T-cell (primary cell): Measurements from ENCODE around the gene ASB1. TPM values are rescaled to one million over a fixed set of nuclear protein-coding genes. Genes with fewer than 3 reads are reported as not detected.

Source experiments
- ATAC-seq, 4 experiments: fragments of 200-7000 bp in 3 of 4; fragments of 150-1000 bp in 1 of 4; cut with Tn5 transposase; replicated peaks in 1 of 4; 1 replicate in 3 of 4; 2 replicates in 1 of 4; pipeline ENCODE4 v1.10.0; 2021; ENCODE audit warnings: moderate library complexity in 3 of 4, mild to moderate bottlenecking in 2 of 4, moderate number of reproducible peaks in 1 of 4
- CTCF ChIA-PET, 2 donors: fragments of 300-600 bp; sonication (Branson Sonifier 250); formaldehyde crosslinking; loops; one replicate each; lab custom pipeline; 2022; ENCODE audit warnings: antibody characterized with exemption in 2 of 2; lab: Charles Lee
- POLR2A ChIA-PET, 2 donors: fragments of 300-600 bp; sonication (Branson Sonifier 250); formaldehyde crosslinking; loops; one replicate each; lab custom pipeline; 2022; ENCODE audit warnings: antibody characterized with exemption in 2 of 2; lab: Charles Lee
- DNase-seq, 35 experiments: peaks; one replicate each; pipeline versions ENCODE4 v3.0.0 to v3.0.0-alpha.2; 2013 to 2023
- H3K27ac ChIP-seq: one replicate; pipeline ENCODE4 v1.5.1; 2013; ENCODE audit warnings: low read length
- H3K27me3 ChIP-seq, 2 experiments: replicated peaks in 1 of 2; 1 replicate in 1 of 2; 2 replicates in 1 of 2; pipeline versions ENCODE4 v1.6.1 to v1.7.0; 2013; ENCODE audit warnings: low read length in 1 of 2, mixed read lengths in 1 of 2; ENCODE audit not compliant: control insufficient read depth in 2 of 2, insufficient read depth in 2 of 2; ENCODE audit errors: extremely low read depth in 1 of 2
- H3K36me3 ChIP-seq, 2 donors: 1 replicate in 1 of 2; 2 replicates in 1 of 2; pipeline versions ENCODE4 v1.6.1 to v1.7.0; 2013; ENCODE audit warnings: low read length in 1 of 2; ENCODE audit not compliant: control insufficient read depth in 2 of 2, insufficient read depth in 1 of 2; ENCODE audit errors: extremely low read depth in 1 of 2
- H3K4me1 ChIP-seq, 2 experiments: 1 replicate in 1 of 2; 2 replicates in 1 of 2; pipeline versions ENCODE4 v1.6.1 to v1.7.0; 2013; ENCODE audit warnings: low read length in 2 of 2, mixed read lengths in 1 of 2; ENCODE audit not compliant: insufficient read depth in 2 of 2, control insufficient read depth in 1 of 2; ENCODE audit errors: extremely low read depth in 1 of 2
- H3K4me3 ChIP-seq, 2 donors: 1 replicate in 1 of 2; 2 replicates in 1 of 2; pipeline versions ENCODE4 v1.5.1 to v1.7.0; 2013; ENCODE audit warnings: mild to moderate bottlenecking in 2 of 2, low read length in 1 of 2, moderate library complexity in 1 of 2; ENCODE audit not compliant: control insufficient read depth in 1 of 2; ENCODE audit errors: extremely low read depth in 1 of 2
- H3K9me3 ChIP-seq: 2 replicates; pipeline ENCODE4 v1.7.0; 2013
- H3K27ac Mint-ChIP-seq, 2 donors: one replicate each; pipeline ENCODE4 v1.8.0; 2020 to 2021; ENCODE audit warnings: mild to moderate bottlenecking in 2 of 2, mixed read lengths in 2 of 2
- H3K27me3 Mint-ChIP-seq, 2 donors: one replicate each; pipeline ENCODE4 v1.8.0; 2021 to 2022; ENCODE audit warnings: mixed read lengths in 2 of 2
- H3K36me3 Mint-ChIP-seq: one replicate; pipeline ENCODE4 v1.8.0; 2021; ENCODE audit warnings: mixed read lengths
- H3K4me1 Mint-ChIP-seq, 3 donors: one replicate each; pipeline ENCODE4 v1.8.0; 2020 to 2022; ENCODE audit warnings: mixed read lengths in 3 of 3, mild to moderate bottlenecking in 1 of 3
- H3K4me3 Mint-ChIP-seq, 3 donors: one replicate each; pipeline ENCODE4 v1.8.0; 2020 to 2022; ENCODE audit warnings: mild to moderate bottlenecking in 3 of 3, mixed read lengths in 3 of 3, moderate library complexity in 3 of 3
- H3K9me3 Mint-ChIP-seq, 3 donors: one replicate each; pipeline ENCODE4 v1.8.0; 2020 to 2022; ENCODE audit warnings: mixed read lengths in 3 of 3
- WGBS: methylation state at CpG from one replicate; pipeline ENCODE4 v1.1.5; 2013; ENCODE audit warnings: missing lambda C conversion rate; ENCODE audit not compliant: insufficient coverage; 5-methylcytosine and 5-hydroxymethylcytosine counted together
- total RNA-seq, 35 experiments: library from RNA in 6 of 35; stranded (reverse) in 6 of 35; fragments of 120-200 nt in 1 of 35; gene quantifications; one replicate each; pipeline versions ENCODE4 v1.2.1 to v1.2.4 and lab custom pipeline; 2013 to 2026

The ASB1 gene
- total RNA-seq, 5 donors from 2014 or later (not counting 1 experiment from before 2014, with no cell fraction given) = 28.6 to 44.1 (median 42.3) TPM

- Mint-ChIP-seq H3K36me3 (peaks cover 5% of the 10 kb centered on the region), H3K27me3 (no peaks in the 10 kb centered on the region), H3K4me1 (peaks cover 0 to 3% (median 0%) of the 10 kb centered on the region in 3 donors), H3K27ac (no peak overlapping the region), H3K9me3 (peaks cover 5 to 8% (median 8%) of the 10 kb centered on the region in 3 donors), H3K4me3 (no peak overlapping the region)
- no peak overlapping the region for H3K27ac ChIP-seq
- no peaks in the 10 kb centered on the region for H3K36me3 ChIP-seq
- no CpG with 5 or more reads among the region's 1 CpG for WGBS
- CTCF ChIA-PET = interaction anchor here in 1 of 2 donors (0.7 to 1.7 kb wide), 3 partner anchors 23 to 103 kb away, joined by 3 to 10 read pairs (median 4); no protein-coding TSS in a partner anchor
- H3K4me3 ChIP-seq = no peak overlapping the region
- ATAC-seq = no peak
- H3K4me1 ChIP-seq = no peaks in the 10 kb centered on the region
- H3K9me3 ChIP-seq = no peaks in the 10 kb centered on the region
- POLR2A ChIA-PET = no interaction called here
- DNase-seq = no peak
- H3K27me3 ChIP-seq = peaks cover 0 to 7% of the 10 kb centered on the region in 2 experiments
Observed at GRCh38 chr2:238461051-238461450, 34.3 kb downstream of the ASB1 start.

DNA sequence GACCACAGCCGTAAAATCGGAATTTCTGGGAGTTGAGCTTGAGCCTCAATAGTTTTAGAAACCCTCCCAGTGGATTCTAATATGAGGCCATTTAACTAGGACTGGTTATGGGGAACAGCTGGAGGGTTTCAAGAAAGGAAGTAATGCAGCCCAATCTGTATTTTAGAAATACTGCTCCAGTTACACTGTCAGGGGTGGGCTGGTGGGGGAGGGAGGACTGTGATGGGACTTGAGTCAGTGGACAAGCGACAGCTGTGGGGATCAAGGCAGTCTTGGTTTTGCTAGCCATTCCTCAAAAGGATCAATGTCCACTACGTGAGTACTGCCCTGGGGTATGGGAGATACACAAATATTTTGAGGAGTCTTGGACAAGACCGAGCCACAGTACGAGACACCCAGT, 34.8 kb downstream of the ASB1 start:
- H3K27ac ChIP-seq = no peak overlapping the region
- Mint-ChIP-seq H3K4me3 (no peak overlapping the region), H3K27ac (no peak overlapping the region), H3K4me1 (peaks cover 0 to 3% (median 0%) of the 10 kb centered on the region in 3 donors), H3K9me3 (peaks cover 2 to 6% (median 4%) of the 10 kb centered on the region in 3 donors), H3K27me3 (no peaks in the 10 kb centered on the region), H3K36me3 (peaks cover 5% of the 10 kb centered on the region)
- no peaks in the 10 kb centered on the region for H3K36me3 ChIP-seq
- DNase-seq (no peak), ATAC-seq (no peak)
- H3K4me3 ChIP-seq = no peak overlapping the region
- H3K4me1 ChIP-seq = no peaks in the 10 kb centered on the region
- CTCF ChIA-PET = interaction anchor here in 1 of 2 donors (0.7 to 1.7 kb wide), 3 partner anchors 24 to 104 kb away, joined by 3 to 10 read pairs (median 4); no protein-coding TSS in a partner anchor
- no CpG with 5 or more reads among the region's 6 CpGs for WGBS
- H3K9me3 ChIP-seq = no peaks in the 10 kb centered on the region
- POLR2A ChIA-PET = no interaction called here
- H3K27me3 ChIP-seq = peaks cover 0 to 7% of the 10 kb centered on the region in 2 experiments

GRCh38 chr2:238461916-238462315, 35.2 kb downstream of the ASB1 start:
- Histone ChIP-seq H3K4me1 (no peaks in the 10 kb centered on the region), H3K27me3 (peaks cover 0 to 7% of the 10 kb centered on the region in 2 experiments), H3K36me3 (no peaks in the 10 kb centered on the region), H3K27ac (no peak overlapping the region), H3K9me3 (no peaks in the 10 kb centered on the region), H3K4me3 (no peak overlapping the region)
- ChIA-PET POLR2A (no interaction called here), CTCF (no interaction called here)
- H3K4me3 Mint-ChIP-seq = no peak overlapping the region
- 80% methylated on average over 1 of the region's 6 CpGs for WGBS
- no peak for DNase-seq
- no peak for ATAC-seq
- H3K4me1 Mint-ChIP-seq = peaks cover 0 to 3% (median 0%) of the 10 kb centered on the region in 3 donors
- peaks cover 5% of the 10 kb centered on the region for H3K36me3 Mint-ChIP-seq
- no peaks in the 10 kb centered on the region for H3K27me3 Mint-ChIP-seq
- H3K9me3 Mint-ChIP-seq = peaks cover 0 to 2% (median 0%) of the 10 kb centered on the region in 3 donors
- H3K27ac Mint-ChIP-seq = no peak overlapping the region

DNA sequence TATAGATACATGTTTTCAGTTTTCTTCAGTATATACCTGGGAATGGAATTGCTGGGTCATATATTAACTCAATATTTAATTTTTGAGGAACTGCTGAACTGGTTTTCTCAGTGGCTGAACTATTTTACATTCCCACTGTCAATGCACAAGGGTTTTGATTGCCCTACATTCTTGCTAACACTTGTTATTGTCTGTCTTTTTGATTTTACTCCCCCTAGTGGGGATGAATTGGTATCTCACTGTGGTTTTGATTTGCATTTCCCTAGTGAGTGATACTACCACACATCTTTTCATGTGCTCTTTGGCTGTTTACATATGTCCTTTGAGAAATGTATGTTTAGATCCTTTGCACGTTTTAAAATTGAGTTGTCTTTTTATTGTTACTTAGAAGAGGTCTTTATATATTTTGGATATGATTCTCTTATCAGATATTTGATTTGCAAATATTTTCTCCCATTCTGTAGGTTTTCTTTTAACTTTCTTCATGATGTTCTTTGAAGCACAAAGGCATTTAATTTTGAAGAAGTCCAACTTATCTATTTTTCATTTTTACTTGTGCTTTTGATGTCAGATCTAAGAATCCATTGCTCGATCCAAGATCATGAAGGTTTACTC, 36.2 kb downstream of the ASB1 start:
- Histone ChIP-seq H3K27ac (no peak overlapping the region), H3K4me1 (no peaks in the 10 kb centered on the region), H3K9me3 (no peaks in the 10 kb centered on the region), H3K36me3 (no peaks in the 10 kb centered on the region), H3K4me3 (no peak overlapping the region), H3K27me3 (peaks cover 0 to 3% of the 10 kb centered on the region in 2 experiments)
- DNase-seq = peak in 1 of 35 experiments; percentile 64
- ChIA-PET POLR2A (no interaction called here), CTCF (no interaction called here)
- ATAC-seq = peak; percentile 58 to 70 (median 64)
- Mint-ChIP-seq H3K27me3 (no peaks in the 10 kb centered on the region), H3K4me1 (peaks cover 0 to 3% (median 0%) of the 10 kb centered on the region in 3 donors), H3K9me3 (no peaks in the 10 kb centered on the region), H3K27ac (no peak overlapping the region), H3K36me3 (peaks cover 5% of the 10 kb centered on the region), H3K4me3 (no peak overlapping the region)
- no CpG with 5 or more reads among the region's 2 CpGs for WGBS

- H3K4me3 Mint-ChIP-seq = no peak overlapping the region
- Histone ChIP-seq H3K9me3 (no peaks in the 10 kb centered on the region), H3K27me3 (no peaks in the 10 kb centered on the region), H3K36me3 (no peaks in the 10 kb centered on the region), H3K4me3 (no peak overlapping the region), H3K4me1 (no peaks in the 10 kb centered on the region), H3K27ac (no peak overlapping the region)
- peaks cover 3 to 4% of the 10 kb centered on the region in 2 donors for H3K27me3 Mint-ChIP-seq
- peaks cover 5 to 12% (median 6%) of the 10 kb centered on the region in 3 donors for H3K9me3 Mint-ChIP-seq
- ATAC-seq (no peak), DNase-seq (no peak)
- H3K4me1 Mint-ChIP-seq = peaks cover 0 to 3% (median 0%) of the 10 kb centered on the region in 3 donors
- no peak overlapping the region for H3K27ac Mint-ChIP-seq
- WGBS = 83% methylated on average over 7 of the region's 10 CpGs
- ChIA-PET POLR2A (no interaction called here), CTCF (no interaction called here)
- peaks cover 11% of the 10 kb centered on the region for H3K36me3 Mint-ChIP-seq
Observed at GRCh38 chr2:238464389-238464788, 37.7 kb downstream of the ASB1 start.

- Histone ChIP-seq H3K27me3 (no peaks in the 10 kb centered on the region), H3K4me3 (no peak overlapping the region), H3K27ac (no peak overlapping the region), H3K9me3 (no peaks in the 10 kb centered on the region), H3K36me3 (no peaks in the 10 kb centered on the region), H3K4me1 (no peaks in the 10 kb centered on the region)
- no peak overlapping the region for H3K4me3 Mint-ChIP-seq
- peaks cover 3 to 4% of the 10 kb centered on the region in 2 donors for H3K27me3 Mint-ChIP-seq
- ChIA-PET CTCF (no interaction called here), POLR2A (no interaction called here)
- H3K36me3 Mint-ChIP-seq = peaks cover 17% of the 10 kb centered on the region
- H3K27ac Mint-ChIP-seq = no peak overlapping the region
- DNase-seq = no peak
- peaks cover 0 to 3% (median 0%) of the 10 kb centered on the region in 3 donors for H3K4me1 Mint-ChIP-seq
- WGBS = 88% methylated on average over 17 of the region's 22 CpGs
- no peak for ATAC-seq
- H3K9me3 Mint-ChIP-seq = peaks cover 5 to 19% (median 9%) of the 10 kb centered on the region in 3 donors
Observed at GRCh38 chr2:238465487-238466242, 38.9 kb downstream of the ASB1 start.
